ENCODE measurements around the gene INSIG2. TPM values are rescaled to one million over a fixed set of nuclear protein-coding genes. Genes with fewer than 3 reads are reported as not detected.
A peak's percentile ranks its signal among the peaks of the same experiment; 100 is the strongest.

INSIG2 gene
- polyA plus RNA-seq (2013, experiment 1 of 2; ENCODE audit: insufficient read length): 33.9 TPM
- 35.0 TPM for polyA plus RNA-seq (2013, experiment 2 of 2; ENCODE audit: insufficient read length)

DNA sequence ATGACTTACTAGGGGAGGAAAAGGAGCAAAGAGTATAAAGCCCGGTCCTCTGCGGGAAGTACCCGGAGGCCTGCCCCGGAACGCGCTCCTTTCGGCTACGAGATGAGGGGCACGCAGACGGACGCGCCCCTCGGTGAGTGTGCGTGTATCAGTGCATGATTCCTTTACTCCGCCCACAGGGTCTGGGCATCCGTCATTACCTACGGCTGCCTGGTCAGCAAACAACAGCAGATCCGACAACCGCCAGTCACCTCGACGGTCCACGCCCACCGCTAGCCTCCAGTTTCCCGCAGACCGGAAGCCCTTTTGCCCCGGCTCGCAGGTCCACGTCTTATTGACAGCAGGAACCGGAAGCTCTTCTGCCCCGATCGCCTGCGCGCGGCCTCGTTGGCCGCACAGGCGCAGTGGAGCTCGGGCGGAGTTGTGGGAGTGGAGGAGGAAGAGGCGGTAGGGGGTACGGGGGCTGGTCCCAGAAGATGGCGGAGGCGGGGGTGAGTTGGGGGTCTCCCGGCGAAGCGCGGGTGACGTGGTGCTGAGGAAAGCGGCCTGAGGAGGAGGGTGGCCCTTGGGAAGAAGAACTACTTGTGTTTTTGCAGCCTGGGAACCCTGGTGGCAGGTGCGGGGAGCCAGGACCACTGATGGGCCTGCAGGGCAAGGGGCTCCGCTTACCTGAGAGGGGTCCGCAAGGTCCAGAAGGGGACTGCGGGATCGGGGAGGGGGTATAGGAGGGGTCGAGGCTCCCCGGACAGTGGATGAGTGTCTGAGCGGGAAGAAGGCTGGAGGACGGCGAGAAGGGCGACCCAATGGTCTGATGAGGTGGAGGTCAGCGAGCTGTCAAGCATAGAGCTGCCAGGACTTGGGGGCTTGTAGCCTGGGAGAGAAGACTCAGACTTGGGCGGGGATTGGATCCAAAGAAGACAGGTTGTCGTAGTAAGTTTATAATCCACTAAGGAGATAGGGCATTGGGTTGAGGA, at the start of gene INSIG2:
Gene INSIG2, plus strand, starts transcription at position 421 of the 974 bp plus-strand sequence. CDS start 8,086 bp downstream, outside the sequence.
- peak; percentile 97 for DNase-seq

GRCh38 chr2:118040891-118041290, 47.4 kb upstream of the INSIG2 start:
- no peak for DNase-seq

GRCh38 chr2:118044103-118044716, 44.1 kb upstream of the INSIG2 start:
- DNase-seq: no peak

DNA sequence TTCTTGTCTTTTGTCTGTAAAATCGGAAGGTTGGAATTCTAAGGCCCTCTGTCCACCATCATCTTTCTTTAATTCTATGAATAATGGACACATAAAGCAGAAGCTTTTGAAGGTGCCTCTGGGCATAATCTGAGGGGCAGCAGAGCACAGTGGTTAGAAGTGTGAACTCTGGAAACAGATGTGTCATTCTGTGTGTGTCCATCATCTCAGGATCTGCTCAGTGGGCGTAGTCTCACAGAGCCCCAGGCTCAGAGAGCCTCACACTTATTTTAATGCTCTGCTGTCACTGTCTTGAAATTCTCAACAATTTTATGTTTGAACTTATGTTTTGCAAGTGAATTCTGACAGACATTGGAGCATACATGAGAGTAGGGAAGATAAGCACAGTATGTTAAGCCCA, 43.4 kb upstream of the INSIG2 start:
- no peak for DNase-seq

- no peak for DNase-seq
Measured at GRCh38 chr2:118045286-118045685, 43.0 kb upstream of the INSIG2 start.

DNA sequence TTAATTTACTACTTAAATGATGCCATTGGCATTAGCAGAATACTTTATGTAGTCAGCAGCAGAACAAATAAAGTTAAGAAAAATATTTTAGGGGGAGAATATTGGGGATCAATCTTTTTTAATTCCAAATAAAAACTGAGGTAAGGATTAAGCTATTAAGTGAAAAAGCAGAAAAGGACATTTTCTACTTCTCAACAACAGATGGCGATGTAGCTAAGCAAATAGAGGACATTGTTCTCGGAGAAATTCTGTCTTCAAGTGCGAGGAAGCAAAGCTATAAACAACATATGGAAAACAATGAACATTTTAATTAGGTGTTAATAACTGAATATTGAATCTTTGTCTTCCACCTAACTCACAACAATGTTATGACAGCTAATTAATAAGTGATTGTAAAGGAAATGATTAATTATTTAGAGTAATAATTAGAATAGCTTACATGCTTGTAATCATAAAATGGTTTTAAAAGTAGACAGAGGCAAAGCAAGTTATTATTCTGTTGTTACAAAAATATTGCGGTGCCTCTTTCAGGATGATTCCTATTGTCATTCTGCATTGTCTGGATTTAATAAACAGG, 41.5 kb upstream of the INSIG2 start:
- DNase-seq: peak; percentile 46

DNA sequence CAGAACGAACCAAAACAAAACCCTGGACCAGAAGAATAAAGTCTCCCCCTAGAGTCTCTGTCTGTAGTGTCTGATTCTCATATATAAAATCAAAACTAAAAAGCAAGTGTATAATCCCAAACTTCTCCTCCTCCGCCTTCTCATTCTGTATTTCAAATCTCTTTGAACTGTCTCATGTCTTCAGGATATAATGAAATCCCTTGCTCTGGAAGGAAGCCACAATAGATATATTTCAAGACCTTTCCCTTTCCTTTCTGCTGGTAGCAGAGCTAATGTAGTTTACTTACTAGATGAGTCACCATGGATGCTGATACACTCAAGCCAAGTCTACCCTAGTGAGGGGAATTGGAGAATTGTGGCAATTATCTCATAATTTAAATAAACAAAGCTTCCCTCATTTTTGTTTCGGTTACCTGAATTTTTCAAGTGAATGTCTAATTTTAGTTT, 40.9 kb upstream of the INSIG2 start:
- peak; percentile 45 for DNase-seq

- peak; percentile 18 for DNase-seq
Measured at GRCh38 chr2:118048401-118048800, 39.9 kb upstream of the INSIG2 start.

- DNase-seq: no peak
Measured at GRCh38 chr2:118049140-118049815, 39.0 kb upstream of the INSIG2 start.

- no peak for DNase-seq
Measured at GRCh38 chr2:118049816-118050140, 38.5 kb upstream of the INSIG2 start.

- peak; percentile 16 for DNase-seq
Measured at GRCh38 chr2:118050386-118050785, 37.9 kb upstream of the INSIG2 start.

- no peak for DNase-seq
Measured at GRCh38 chr2:118050974-118051373, 37.3 kb upstream of the INSIG2 start.

- no peak for DNase-seq
Measured at GRCh38 chr2:118051826-118052358, 36.4 kb upstream of the INSIG2 start.

DNA sequence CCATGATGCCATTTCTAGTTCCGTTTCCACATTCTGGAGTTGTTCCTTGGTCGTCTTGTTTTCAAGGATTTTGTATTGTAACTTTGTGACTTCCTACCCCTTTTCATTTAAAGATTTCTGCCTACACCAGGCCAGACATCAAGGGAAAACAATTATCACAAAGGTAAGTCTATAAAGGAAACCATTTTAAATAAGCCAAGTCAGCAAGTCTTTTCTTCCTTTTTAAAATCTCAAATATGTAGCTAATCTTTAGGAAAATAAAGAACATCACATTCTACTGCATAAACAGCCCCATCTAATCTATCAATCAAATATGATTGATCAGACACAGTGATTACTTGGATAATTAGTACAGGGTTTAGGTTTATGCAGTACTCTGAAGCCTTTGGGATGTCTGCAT, 35.8 kb upstream of the INSIG2 start:
- DNase-seq: no peak

DNA sequence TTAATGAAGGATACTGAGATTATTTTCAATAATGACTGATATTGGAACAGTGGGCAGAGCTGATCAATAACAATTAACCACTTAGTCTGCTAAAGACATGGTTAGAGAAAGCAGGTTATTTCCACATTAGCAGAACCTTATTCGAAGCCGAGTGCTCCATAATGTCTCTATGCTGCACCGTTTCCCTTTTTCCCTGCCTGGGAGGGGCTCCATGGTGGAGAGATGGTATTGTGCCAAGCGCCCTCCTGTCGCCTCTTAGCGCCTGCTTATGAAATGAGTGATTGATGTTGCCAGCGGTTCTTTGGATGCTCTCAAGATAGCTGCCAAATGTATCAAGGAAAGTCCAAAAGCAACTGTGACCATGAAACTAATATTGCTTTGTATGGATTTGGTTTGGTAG, 34.6 kb upstream of the INSIG2 start:
- no peak for DNase-seq

GRCh38 chr2:118054213-118055008, 33.9 kb upstream of the INSIG2 start:
- DNase-seq: no peak

GRCh38 chr2:118055512-118056164, 32.6 kb upstream of the INSIG2 start:
- DNase-seq: no peak

GRCh38 chr2:118056165-118056534, 32.1 kb upstream of the INSIG2 start:
- no peak for DNase-seq

GRCh38 chr2:118056801-118057200, 31.5 kb upstream of the INSIG2 start:
- DNase-seq: no peak

DNA sequence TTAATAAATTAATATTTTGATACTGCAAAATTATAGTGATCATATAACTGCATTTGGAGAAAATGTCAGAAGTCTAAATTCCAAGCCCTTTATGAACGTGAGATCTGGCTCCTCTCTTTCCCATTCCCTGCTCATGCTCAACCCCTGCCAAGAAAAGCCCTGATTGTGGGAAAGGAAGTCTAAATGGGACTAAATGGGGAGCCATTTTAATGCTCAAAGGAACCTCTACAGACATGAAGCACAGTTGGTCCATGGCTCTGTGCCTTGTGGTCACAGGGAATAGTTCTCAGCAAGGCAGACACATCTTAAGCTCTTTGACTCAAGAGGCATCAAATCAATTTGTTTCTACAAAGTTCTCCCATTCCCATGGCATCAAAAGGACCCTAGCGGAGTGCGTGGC, 29.3 kb upstream of the INSIG2 start:
- no peak for DNase-seq

- peak; percentile 90 for DNase-seq
Measured at GRCh38 chr2:118059919-118060478, 28.3 kb upstream of the INSIG2 start.
